ENCODE measurements around the gene MROH2A. TPM values are rescaled to one million over a fixed set of nuclear protein-coding genes. Genes with fewer than 3 reads are reported as not detected.

MROH2A gene
- total RNA-seq, 1 experiment from 2014 or later, result not detected

GRCh38 chr2:233791883-233792329, 13.8 kb downstream of the MROH2A start:
- H3K4me1 Mint-ChIP-seq, result no peaks in the 10 kb centered on the region
- peaks cover 6% of the 10 kb centered on the region for H3K9me3 Mint-ChIP-seq
- POLR2A ChIA-PET, result no interaction called here
- DNase-seq (ENCODE audit: low spot score) (no peak), ATAC-seq (no peak)
- H3K27me3 Mint-ChIP-seq (ENCODE audit: low read depth), result no peaks in the 10 kb centered on the region; the same call in 1 of the 2 replicates
- TF ChIP-seq JAZF1 (CRISPR knock-in tag; IDR thresholded peaks at IDR 0.05) (no peak), NR1H2 (CRISPR knock-in tag; IDR thresholded peaks at IDR 0.05) (no peak), NFE2L1 (CRISPR knock-in tag; IDR thresholded peaks at IDR 0.05) (no peak), ZNF416 (CRISPR knock-in tag; IDR thresholded peaks at IDR 0.05) (no peak)
- H3K36me3 Mint-ChIP-seq, result no peaks in the 10 kb centered on the region
- CTCF ChIA-PET, result no interaction called here
- no peak overlapping the region for H3K27ac Mint-ChIP-seq
- H3K4me3 Mint-ChIP-seq, result no peak overlapping the region

DNA sequence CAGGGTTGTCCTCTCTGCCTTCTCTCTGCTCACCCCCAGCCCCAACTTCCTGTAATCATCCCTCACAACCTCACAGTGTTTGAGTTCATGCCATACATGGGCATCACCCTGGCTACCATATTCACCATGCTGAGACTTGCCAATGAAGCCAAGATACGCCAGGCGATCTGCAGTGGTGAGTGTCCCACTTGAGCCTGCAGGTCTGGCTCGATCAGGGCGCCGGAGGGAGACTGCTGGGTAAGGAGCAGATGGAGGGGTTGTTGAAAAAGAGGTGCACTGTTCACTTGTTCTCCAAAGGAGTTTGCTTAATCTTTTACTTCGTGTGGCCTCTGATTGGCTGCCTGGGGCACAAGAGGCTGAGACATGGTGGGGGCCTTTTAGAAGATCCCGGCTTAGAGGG, 14.6 kb downstream of the MROH2A start:
- DNase-seq (ENCODE audit: low spot score) (no peak), ATAC-seq (no peak)
- Mint-ChIP-seq H3K27me3 (ENCODE audit: low read depth) (no peaks in the 10 kb centered on the region; the same call in 1 of the 2 replicates), H3K36me3 (no peaks in the 10 kb centered on the region), H3K4me3 (no peak overlapping the region), H3K27ac (no peak overlapping the region), H3K4me1 (no peaks in the 10 kb centered on the region), H3K9me3 (peaks cover 6% of the 10 kb centered on the region)
- no peak for TF ChIP-seq FOXJ3 (CRISPR knock-in tag; IDR thresholded peaks at IDR 0.05; ENCODE audit: borderline replicate concordance)
- TF ChIP-seq ZNF232 (CRISPR knock-in tag; IDR thresholded peaks at IDR 0.05), result no peak
- TF ChIP-seq JAZF1 (CRISPR knock-in tag; IDR thresholded peaks at IDR 0.05), result no peak
- no peak for TF ChIP-seq ZBTB21 (CRISPR knock-in tag; IDR thresholded peaks at IDR 0.05; ENCODE audit: borderline replicate concordance)
- no peak for TF ChIP-seq NR3C1 (CRISPR knock-in tag; conservative IDR thresholded peaks at IDR 0.05; ENCODE audit: low read depth)
- no peak for TF ChIP-seq TEAD1 (CRISPR knock-in tag; IDR thresholded peaks at IDR 0.05)
- TF ChIP-seq, protein P1, sequence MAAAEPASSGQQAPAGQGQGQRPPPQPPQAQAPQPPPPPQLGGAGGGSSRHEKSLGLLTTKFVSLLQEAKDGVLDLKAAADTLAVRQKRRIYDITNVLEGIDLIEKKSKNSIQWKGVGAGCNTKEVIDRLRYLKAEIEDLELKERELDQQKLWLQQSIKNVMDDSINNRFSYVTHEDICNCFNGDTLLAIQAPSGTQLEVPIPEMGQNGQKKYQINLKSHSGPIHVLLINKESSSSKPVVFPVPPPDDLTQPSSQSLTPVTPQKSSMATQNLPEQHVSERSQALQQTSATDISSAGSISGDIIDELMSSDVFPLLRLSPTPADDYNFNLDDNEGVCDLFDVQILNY (CRISPR knock-in tag; IDR thresholded peaks at IDR 0.05), result no peak
- no peak for TF ChIP-seq NFYB (CRISPR knock-in tag; conservative IDR thresholded peaks at IDR 0.05; ENCODE audit: low read depth)
- no peak for TF ChIP-seq JUN (CRISPR knock-in tag; IDR thresholded peaks at IDR 0.05)
- no peak for TF ChIP-seq ZBTB43 (CRISPR knock-in tag; IDR thresholded peaks at IDR 0.05)
- no peak for TF ChIP-seq EMX1 (CRISPR knock-in tag; IDR thresholded peaks at IDR 0.05)
- no peak for TF ChIP-seq CDX4 (CRISPR knock-in tag; IDR thresholded peaks at IDR 0.05; ENCODE audit: borderline replicate concordance)
- CTCF ChIA-PET, result no interaction called here
- POLR2A ChIA-PET, result no interaction called here

DNA sequence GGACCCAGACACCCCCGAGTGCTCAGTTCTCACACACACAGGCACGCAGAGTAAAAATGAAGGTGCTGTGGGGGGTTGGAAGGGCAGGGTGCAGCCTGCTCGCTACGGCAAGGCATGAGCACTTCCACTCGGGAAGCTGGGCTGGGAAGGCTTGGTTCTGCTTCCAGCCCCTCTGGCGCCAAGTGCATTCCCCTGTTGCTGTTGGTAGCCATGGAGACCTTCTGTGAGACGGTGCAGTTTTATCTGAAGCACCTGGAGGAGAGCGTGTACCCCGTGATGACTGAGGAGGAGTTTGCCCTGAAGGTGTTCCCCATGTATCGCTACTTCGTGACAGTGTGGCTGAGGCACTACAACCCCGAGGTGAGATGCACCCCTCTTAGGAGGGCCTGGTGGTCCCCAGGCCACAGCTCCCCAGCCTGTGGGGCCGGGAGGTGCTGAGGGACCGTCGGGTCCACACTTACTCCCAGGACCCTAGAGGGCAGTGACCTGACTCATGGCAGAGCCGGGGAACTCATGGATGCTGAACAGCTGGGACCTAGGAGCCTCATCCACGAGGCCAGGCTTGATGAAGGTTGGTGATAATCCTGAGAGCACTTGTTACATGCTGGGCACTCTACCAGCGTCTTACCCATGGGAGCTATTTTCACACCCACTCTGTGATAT, 15.5 kb downstream of the MROH2A start:
- Mint-ChIP-seq H3K4me3 (no peak overlapping the region), H3K36me3 (no peaks in the 10 kb centered on the region), H3K9me3 (peaks cover 6% of the 10 kb centered on the region), H3K4me1 (no peaks in the 10 kb centered on the region), H3K27me3 (ENCODE audit: low read depth) (no peaks in the 10 kb centered on the region; the same call in 1 of the 2 replicates), H3K27ac (no peak overlapping the region)
- CTCF ChIA-PET, result no interaction called here
- POLR2A ChIA-PET, result no interaction called here
- DNase-seq (ENCODE audit: low spot score), result no peak
- no peak for ATAC-seq
- TF ChIP-seq, protein P2, sequence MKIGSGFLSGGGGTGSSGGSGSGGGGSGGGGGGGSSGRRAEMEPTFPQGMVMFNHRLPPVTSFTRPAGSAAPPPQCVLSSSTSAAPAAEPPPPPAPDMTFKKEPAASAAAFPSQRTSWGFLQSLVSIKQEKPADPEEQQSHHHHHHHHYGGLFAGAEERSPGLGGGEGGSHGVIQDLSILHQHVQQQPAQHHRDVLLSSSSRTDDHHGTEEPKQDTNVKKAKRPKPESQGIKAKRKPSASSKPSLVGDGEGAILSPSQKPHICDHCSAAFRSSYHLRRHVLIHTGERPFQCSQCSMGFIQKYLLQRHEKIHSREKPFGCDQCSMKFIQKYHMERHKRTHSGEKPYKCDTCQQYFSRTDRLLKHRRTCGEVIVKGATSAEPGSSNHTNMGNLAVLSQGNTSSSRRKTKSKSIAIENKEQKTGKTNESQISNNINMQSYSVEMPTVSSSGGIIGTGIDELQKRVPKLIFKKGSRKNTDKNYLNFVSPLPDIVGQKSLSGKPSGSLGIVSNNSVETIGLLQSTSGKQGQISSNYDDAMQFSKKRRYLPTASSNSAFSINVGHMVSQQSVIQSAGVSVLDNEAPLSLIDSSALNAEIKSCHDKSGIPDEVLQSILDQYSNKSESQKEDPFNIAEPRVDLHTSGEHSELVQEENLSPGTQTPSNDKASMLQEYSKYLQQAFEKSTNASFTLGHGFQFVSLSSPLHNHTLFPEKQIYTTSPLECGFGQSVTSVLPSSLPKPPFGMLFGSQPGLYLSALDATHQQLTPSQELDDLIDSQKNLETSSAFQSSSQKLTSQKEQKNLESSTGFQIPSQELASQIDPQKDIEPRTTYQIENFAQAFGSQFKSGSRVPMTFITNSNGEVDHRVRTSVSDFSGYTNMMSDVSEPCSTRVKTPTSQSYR (CRISPR knock-in tag; IDR thresholded peaks at IDR 0.05), result no peak
- TF ChIP-seq NFATC4 (CRISPR knock-in tag; IDR thresholded peaks at IDR 0.05) (no peak), TCF7 (CRISPR knock-in tag; IDR thresholded peaks at IDR 0.05; ENCODE audit: low read depth) (no peak), NR3C1 (CRISPR knock-in tag; conservative IDR thresholded peaks at IDR 0.05; ENCODE audit: low read depth) (no peak), ZNF263 (CRISPR knock-in tag; IDR thresholded peaks at IDR 0.05; ENCODE audit: low read depth) (no peak), CBFB (CRISPR knock-in tag; IDR thresholded peaks at IDR 0.05; ENCODE audit: low read depth) (no peak), USF1 (CRISPR knock-in tag; IDR thresholded peaks at IDR 0.05) (no peak), MYBL2 (CRISPR knock-in tag; IDR thresholded peaks at IDR 0.05) (no peak), FOXJ3 (CRISPR knock-in tag; IDR thresholded peaks at IDR 0.05; ENCODE audit: borderline replicate concordance) (no peak)
- TF ChIP-seq, protein P3, sequence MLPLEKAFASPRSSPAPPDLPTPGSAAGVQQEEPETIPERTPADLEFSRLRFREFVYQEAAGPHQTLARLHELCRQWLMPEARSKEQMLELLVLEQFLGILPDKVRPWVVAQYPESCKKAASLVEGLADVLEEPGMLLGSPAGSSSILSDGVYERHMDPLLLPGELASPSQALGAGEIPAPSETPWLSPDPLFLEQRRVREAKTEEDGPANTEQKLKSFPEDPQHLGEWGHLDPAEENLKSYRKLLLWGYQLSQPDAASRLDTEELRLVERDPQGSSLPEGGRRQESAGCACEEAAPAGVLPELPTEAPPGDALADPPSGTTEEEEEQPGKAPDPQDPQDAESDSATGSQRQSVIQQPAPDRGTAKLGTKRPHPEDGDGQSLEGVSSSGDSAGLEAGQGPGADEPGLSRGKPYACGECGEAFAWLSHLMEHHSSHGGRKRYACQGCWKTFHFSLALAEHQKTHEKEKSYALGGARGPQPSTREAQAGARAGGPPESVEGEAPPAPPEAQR (CRISPR knock-in tag; IDR thresholded peaks at IDR 0.05), result no peak
- TF ChIP-seq, protein P4, sequence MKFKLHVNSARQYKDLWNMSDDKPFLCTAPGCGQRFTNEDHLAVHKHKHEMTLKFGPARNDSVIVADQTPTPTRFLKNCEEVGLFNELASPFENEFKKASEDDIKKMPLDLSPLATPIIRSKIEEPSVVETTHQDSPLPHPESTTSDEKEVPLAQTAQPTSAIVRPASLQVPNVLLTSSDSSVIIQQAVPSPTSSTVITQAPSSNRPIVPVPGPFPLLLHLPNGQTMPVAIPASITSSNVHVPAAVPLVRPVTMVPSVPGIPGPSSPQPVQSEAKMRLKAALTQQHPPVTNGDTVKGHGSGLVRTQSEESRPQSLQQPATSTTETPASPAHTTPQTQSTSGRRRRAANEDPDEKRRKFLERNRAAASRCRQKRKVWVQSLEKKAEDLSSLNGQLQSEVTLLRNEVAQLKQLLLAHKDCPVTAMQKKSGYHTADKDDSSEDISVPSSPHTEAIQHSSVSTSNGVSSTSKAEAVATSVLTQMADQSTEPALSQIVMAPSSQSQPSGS (CRISPR knock-in tag; IDR thresholded peaks at IDR 0.05; ENCODE audit: borderline replicate concordance, low read depth), result no peak
